Endothelial cell of umbilical vein (primary cell): ENCODE results near the gene BHLHA15. TPM values are rescaled to one million over a fixed set of nuclear protein-coding genes. Genes with fewer than 3 reads are reported as not detected.

ENCODE experiments used
- BruUV-seq: library from RNA; stranded (reverse); fragments of 400-500 nt; replicated peaks from 2 replicates; lab custom pipeline; 2021; lab: Mats Ljungman, UMichigan
- CTCF ChIA-PET: fragments of 300-600, 350-600 bp; sonication (Branson Sonifier 250); formaldehyde crosslinking; loops from one replicate; lab custom pipeline; 2021; ENCODE audit warnings: antibody characterized with exemption, inconsistent platforms; lab: Charles Lee
- POLR2A ChIA-PET: fragments of 300-600, 350-600 bp; sonication (Branson Sonifier 250); formaldehyde crosslinking; loops from one replicate; lab custom pipeline; 2021; ENCODE audit warnings: antibody characterized with exemption, inconsistent platforms; lab: Charles Lee
- DNase-seq: peaks from one replicate; pipeline ENCODE4 v3.0.0-alpha.2; 2011; ENCODE audit warnings: low read depth, low spot score
- FAIRE-seq: peaks from 2 replicates; lab custom pipeline; 2011; peaks lifted over from hg19 to GRCh38; lab: Jason Lieb, UNC
- H2AFZ ChIP-seq: 2 replicates; pipeline ENCODE4 v1.6.0; 2012; ENCODE audit warnings: low read depth, low read length, control low read depth, inconsistent platforms
- H3K27ac ChIP-seq: 2 replicates; pipeline ENCODE4 v1.5.1; 2011; ENCODE audit warnings: low read depth, mild to moderate bottlenecking, control low read depth, low read length, moderate library complexity; ENCODE audit not compliant: insufficient read depth
- H3K27me3 ChIP-seq, 2 experiments: 2 replicates each; pipeline versions ENCODE4 v1.6.0 to v1.6.1; 2011; ENCODE audit warnings: low read length in 2 of 2, mixed read lengths in 1 of 2; ENCODE audit not compliant: control insufficient read depth in 2 of 2, insufficient read depth in 2 of 2
- H3K36me3 ChIP-seq, 2 experiments: 2 replicates in 1 of 2; 3 replicates in 1 of 2; pipeline ENCODE4 v1.5.1; 2011; ENCODE audit warnings: low read length in 2 of 2, mild to moderate bottlenecking in 1 of 2, moderate library complexity in 1 of 2; ENCODE audit not compliant: control insufficient read depth in 2 of 2, insufficient read depth in 2 of 2; ENCODE audit errors: extremely low read depth in 1 of 2
- H3K4me1 ChIP-seq: 3 replicates; pipeline ENCODE4 v1.5.1; 2011; ENCODE audit warnings: mild to moderate bottlenecking, low read length; ENCODE audit not compliant: control insufficient read depth, insufficient read depth; ENCODE audit errors: extremely low read depth
- H3K4me2 ChIP-seq: 2 replicates; pipeline ENCODE4 v1.6.1; 2011; ENCODE audit warnings: low read length, control low read depth, mixed read lengths; ENCODE audit not compliant: insufficient read depth
- H3K4me3 ChIP-seq, 3 experiments: fragments of 200-600 bp in 1 of 3; sonication (generic), shearing (Covaris generic) in 1 of 3; replicated peaks in 1 of 3; 2 replicates each; pipeline ENCODE4 v1.5.1; 2011 to 2016; ENCODE audit warnings: control low read depth in 3 of 3, low read length in 3 of 3, mild to moderate bottlenecking in 2 of 3, inconsistent platforms in 1 of 3, low read depth in 1 of 3, moderate library complexity in 1 of 3; ENCODE audit not compliant: insufficient read depth in 1 of 3
- H3K79me2 ChIP-seq: 2 replicates; pipeline ENCODE4 v1.6.0; 2012; ENCODE audit warnings: low read length, inconsistent platforms; ENCODE audit not compliant: control insufficient read depth, insufficient read depth
- H3K9ac ChIP-seq: replicated peaks from 2 replicates; pipeline ENCODE3; 2011; ENCODE audit warnings: low read length, control low read depth; ENCODE audit not compliant: insufficient read depth; ENCODE audit errors: extremely low read depth
- H3K9me1 ChIP-seq: replicated peaks from 3 replicates; pipeline ENCODE4 v1.6.0; 2011; ENCODE audit warnings: mild to moderate bottlenecking, low read length; ENCODE audit not compliant: control insufficient read depth, insufficient read depth; ENCODE audit errors: extremely low read depth
- H3K9me3 ChIP-seq: replicated peaks from 2 replicates; pipeline ENCODE4 v1.5.1; 2012; ENCODE audit warnings: low read length, inconsistent platforms; ENCODE audit not compliant: control insufficient read depth, insufficient read depth
- H4K20me1 ChIP-seq: replicated peaks from 2 replicates; pipeline ENCODE3; 2011; ENCODE audit warnings: mild to moderate bottlenecking, low read length; ENCODE audit not compliant: control insufficient read depth, insufficient read depth; ENCODE audit errors: extremely low read depth
- EZH2 ChIP-seq: IDR thresholded peaks from 2 replicates; pipeline ENCODE4 v1.6.1; 2012; ENCODE audit warnings: borderline replicate concordance, low read depth, mild to moderate bottlenecking, moderate library complexity, low read length, inconsistent platforms; ENCODE audit not compliant: severe bottlenecking
- FOS ChIP-seq: IDR thresholded peaks from 2 replicates; pipeline ENCODE4 v1.6.1; 2011; ENCODE audit warnings: mild to moderate bottlenecking, low read length, moderate library complexity, borderline replicate concordance; ENCODE audit not compliant: insufficient read depth
- GATA2 ChIP-seq: IDR thresholded peaks from 2 replicates; pipeline ENCODE4 v1.7.0; 2011; ENCODE audit warnings: low read depth, mild to moderate bottlenecking, moderate library complexity, mixed read lengths, low read length; ENCODE audit not compliant: insufficient read length, insufficient read depth
- JUN ChIP-seq: IDR thresholded peaks from 2 replicates; pipeline ENCODE4 v1.6.1; 2011; ENCODE audit warnings: borderline replicate concordance, low read depth; ENCODE audit not compliant: insufficient read length, insufficient read depth
- MAX ChIP-seq: IDR thresholded peaks from 2 replicates; pipeline ENCODE4 v1.6.1; 2011; ENCODE audit not compliant: insufficient read depth, insufficient read length
- MYC ChIP-seq: IDR thresholded peaks from one replicate; pipeline ENCODE4 v1.6.1; 2011; ENCODE audit warnings: mild to moderate bottlenecking, low read depth, low read length
- POLR2A ChIP-seq: IDR thresholded peaks from 2 replicates; pipeline ENCODE4 v1.6.1; 2012; ENCODE audit warnings: low read depth, mild to moderate bottlenecking, control low read depth, low read length
- POLR2AphosphoS5 ChIP-seq: IDR thresholded peaks from 2 replicates; pipeline ENCODE4 v1.6.1; 2012; ENCODE audit warnings: low read depth, mild to moderate bottlenecking, control low read depth, low read length, moderate library complexity; ENCODE audit not compliant: insufficient read depth
- dilution Hi-C: fragments of 300-500 bp; cut with MboI; formaldehyde crosslinking; loops from one replicate; pipeline ENCODE4 v1.15.0; 2019; ENCODE audit warnings: low sequenced_read_pairs; ENCODE audit not compliant: extremely low pct_ligation_motif_present
- intact Hi-C: fragments of 100-400 bp; cut with micrococcal nuclease; formaldehyde crosslinking; loops from one replicate; pipeline ENCODE4 v1.10.0; 2022
- polyA plus RNA-seq, 4 experiments: library from polyadenylated mRNA; depleted of rRNA in 3 of 4; stranded (reverse) in 3 of 4; unstranded in 1 of 4; fragments of >200 nt; gene quantifications; 2 replicates each; pipeline versions ENCODE4 v1.2.1 to v1.2.3, GENCODE V29; 2011 to 2012; ENCODE audit warnings: missing spikeins in 1 of 4
- total RNA-seq: library from RNA; stranded (reverse); gene quantifications from 2 replicates; pipeline ENCODE4 v1.2.3, GENCODE V29; 2021
- TF ChIP-seq, protein P1 (sequence below), 2 donors: IDR thresholded peaks; 1 replicate in 1 of 2; 2 replicates in 1 of 2; pipeline ENCODE4 v1.5.1; 2011; ENCODE audit warnings: low read length in 2 of 2, mild to moderate bottlenecking in 2 of 2, moderate library complexity in 2 of 2, control low read depth in 1 of 2, inconsistent platforms in 1 of 2, low read depth in 1 of 2; ENCODE audit not compliant: insufficient read depth in 1 of 2; ENCODE audit errors: extremely low read depth in 1 of 2

Gene BHLHA15
- total and polyA plus RNA-seq, 2 donors (not counting 3 experiments of a cell fraction or from before 2014, with no cell fraction given): 0.81 to 1.2 TPM

- CTCF ChIA-PET: interaction anchor here (1.2 to 5.4 kb wide), 5 partner anchors 9 to 156 kb away, joined by 3 to 39 read pairs (median 6); no protein-coding TSS in a partner anchor
- peaks cover 0 to 7% of the 10 kb centered on the region in 2 experiments for H3K36me3 ChIP-seq
- no peaks in the 10 kb centered on the region for H3K9me3 ChIP-seq
- H3K9ac ChIP-seq: no peak overlapping the region
- intact Hi-C loops: no loop called here
- BruUV-seq: no TSS peak
- H3K27ac ChIP-seq: no peak overlapping the region
- dilution Hi-C loops: no loop called here
- no peaks in the 10 kb centered on the region for H3K4me1 ChIP-seq
- no peak overlapping the region for H3K4me2 ChIP-seq
- H3K9me1 ChIP-seq: no peaks in the 10 kb centered on the region
- TF ChIP-seq MYC (no peak), EZH2 (no peak), JUN (no peak), POLR2A (no peak), MAX (no peak), FOS (no peak), GATA2 (no peak), POLR2AphosphoS5 (no peak)
- TF ChIP-seq, protein P1, sequence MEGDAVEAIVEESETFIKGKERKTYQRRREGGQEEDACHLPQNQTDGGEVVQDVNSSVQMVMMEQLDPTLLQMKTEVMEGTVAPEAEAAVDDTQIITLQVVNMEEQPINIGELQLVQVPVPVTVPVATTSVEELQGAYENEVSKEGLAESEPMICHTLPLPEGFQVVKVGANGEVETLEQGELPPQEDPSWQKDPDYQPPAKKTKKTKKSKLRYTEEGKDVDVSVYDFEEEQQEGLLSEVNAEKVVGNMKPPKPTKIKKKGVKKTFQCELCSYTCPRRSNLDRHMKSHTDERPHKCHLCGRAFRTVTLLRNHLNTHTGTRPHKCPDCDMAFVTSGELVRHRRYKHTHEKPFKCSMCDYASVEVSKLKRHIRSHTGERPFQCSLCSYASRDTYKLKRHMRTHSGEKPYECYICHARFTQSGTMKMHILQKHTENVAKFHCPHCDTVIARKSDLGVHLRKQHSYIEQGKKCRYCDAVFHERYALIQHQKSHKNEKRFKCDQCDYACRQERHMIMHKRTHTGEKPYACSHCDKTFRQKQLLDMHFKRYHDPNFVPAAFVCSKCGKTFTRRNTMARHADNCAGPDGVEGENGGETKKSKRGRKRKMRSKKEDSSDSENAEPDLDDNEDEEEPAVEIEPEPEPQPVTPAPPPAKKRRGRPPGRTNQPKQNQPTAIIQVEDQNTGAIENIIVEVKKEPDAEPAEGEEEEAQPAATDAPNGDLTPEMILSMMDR (IDR thresholded peaks at IDR 0.05; ENCODE audit: extremely low read depth in 1 of 2, insufficient read depth in 1 of 2, low read depth in 1 of 2, low read length in 2 of 2): no peak
- POLR2A ChIA-PET: no interaction called here
- H4K20me1 ChIP-seq: no peaks in the 10 kb centered on the region
- H3K27me3 ChIP-seq: no peaks in the 10 kb centered on the region
- no peak overlapping the region for H3K4me3 ChIP-seq
- DNase-seq (no peak), FAIRE-seq (no peak)
- H3K79me2 ChIP-seq: no peaks in the 10 kb centered on the region
- H2AFZ ChIP-seq: no peak overlapping the region
These were observed 33.7 kb upstream of the BHLHA15 start for GRCh38 chr7:98177553-98177952.
